Stimulated activated CD4-positive, alpha-beta T cell treated with anti-CD3 and anti-CD28 coated beads, Interleukin-12 subunit alpha, Interleukin-12 subunit beta, amount 100 ng/mL, for 48 hours (primary cell): ENCODE measurements around the gene TBC1D14.

ENCODE experiments used
- DNase-seq, 3 donors: peaks; one replicate each; pipeline ENCODE4 v3.0.0-alpha.2; 2020; ENCODE audit warnings: low read depth in 2 of 3, low spot score in 1 of 3

Gene TBC1D14

GRCh38 chr4:6991771-6992557 lies 82.3 kb downstream of the TBC1D14 start:
- no peak for DNase-seq

- no peak for DNase-seq
Measured at GRCh38 chr4:6992728-6993677, 83.4 kb downstream of the TBC1D14 start.

GRCh38 chr4:6996481-6996880 lies 86.9 kb downstream of the TBC1D14 start:
- DNase-seq = no peak

DNA sequence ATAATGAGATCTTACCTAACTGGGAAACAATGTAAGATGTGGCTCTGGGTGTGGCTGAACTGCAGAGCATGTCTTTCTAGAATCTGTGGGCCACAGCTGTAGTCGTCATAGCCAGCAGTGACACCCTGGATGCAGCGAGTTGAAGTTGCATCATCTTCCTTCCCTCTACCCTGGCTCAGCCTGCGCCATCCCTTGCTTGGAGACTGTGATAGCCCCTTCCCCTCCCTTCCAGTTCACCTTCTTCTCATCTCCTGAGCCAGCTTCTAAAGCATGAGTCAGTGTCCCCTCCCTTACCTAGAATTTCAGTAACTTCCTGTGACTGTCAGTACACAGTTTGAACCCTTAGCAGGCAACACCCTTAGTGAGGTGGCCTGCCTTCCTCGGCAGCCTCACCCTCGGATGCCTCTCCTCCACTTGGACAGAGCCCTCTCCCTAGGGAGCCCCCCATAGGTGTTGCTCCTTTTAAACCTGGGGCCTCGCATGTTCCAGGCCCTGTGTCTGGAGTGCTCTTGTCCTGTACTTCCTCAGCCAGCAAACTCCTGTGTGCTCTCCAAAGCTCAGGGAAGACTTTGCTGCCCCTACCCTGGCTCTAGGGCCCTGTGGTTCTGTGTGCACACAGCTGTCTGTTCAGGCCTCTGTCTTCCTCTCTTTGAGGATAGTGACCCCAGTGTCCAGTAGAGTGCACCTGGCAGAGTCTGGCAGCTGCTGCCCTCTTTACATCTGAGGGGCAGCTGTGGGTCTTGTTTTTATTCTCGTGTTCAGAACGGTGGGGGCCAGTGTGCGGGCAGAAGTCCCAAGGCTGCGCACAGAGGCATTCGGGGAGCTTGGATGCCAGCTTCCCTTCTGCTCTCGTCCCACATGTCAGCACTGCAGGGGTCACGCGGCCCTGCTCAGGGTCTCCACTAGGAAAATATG lies 89.8 kb downstream of the TBC1D14 start:
- no peak for DNase-seq

DNA sequence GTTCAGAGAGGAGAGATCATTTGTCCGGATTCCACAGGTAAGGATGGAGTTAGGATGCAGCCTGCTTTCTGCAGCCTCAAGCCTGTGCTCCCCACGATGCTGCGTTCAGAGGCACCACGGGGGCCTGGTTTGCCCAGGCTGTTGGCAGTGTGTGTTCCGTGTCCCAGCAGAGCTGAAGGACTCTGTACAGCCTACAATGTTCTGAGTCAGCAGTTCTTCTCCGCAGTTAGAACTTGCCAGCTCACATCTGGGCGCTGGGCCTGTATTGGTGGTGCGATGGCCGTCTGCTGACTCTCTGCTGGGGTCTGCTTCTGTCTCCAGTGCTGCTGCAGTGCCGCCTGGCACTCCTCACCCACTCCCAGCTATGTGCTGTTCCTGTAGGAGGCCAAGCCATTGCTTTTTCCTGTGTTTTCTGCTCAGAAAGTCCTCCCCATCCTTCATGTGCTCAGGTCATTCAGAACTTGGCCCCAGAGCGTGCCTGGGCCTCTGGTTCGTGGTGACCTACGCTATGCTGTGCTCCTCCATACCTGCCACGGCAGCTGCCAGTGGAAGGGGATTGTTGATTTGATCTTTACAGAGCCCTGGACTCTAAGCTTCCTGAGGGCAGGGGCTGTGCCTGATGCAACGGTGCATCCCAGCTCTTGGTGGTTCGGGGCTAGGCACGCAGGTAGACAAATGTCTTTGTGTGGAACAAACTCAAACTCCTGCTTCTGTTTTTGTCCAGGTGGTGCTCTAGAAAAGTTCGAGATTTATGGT lies 91.0 kb downstream of the TBC1D14 start:
- no peak for DNase-seq

DNA sequence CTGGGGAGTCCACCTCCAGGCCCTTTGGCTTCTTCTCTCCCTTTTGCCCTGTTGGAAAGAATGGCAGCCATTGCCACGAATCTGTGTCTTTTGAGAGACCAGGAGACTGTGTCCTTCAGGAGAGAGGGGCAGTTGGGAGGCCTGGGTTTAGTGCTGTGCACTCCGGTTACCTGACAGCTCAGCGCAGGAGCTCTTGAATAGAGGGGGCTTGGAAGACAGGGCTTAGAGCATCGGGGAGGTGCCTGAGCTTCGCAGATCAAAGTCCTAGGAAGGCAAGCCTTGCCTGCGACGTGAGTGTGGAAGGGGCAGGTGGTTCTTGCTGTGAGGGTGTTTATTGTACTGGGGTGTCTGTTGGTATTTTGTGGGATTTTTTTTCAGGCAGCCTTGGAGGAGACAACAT lies 91.6 kb downstream of the TBC1D14 start:
- no peak for DNase-seq

DNA sequence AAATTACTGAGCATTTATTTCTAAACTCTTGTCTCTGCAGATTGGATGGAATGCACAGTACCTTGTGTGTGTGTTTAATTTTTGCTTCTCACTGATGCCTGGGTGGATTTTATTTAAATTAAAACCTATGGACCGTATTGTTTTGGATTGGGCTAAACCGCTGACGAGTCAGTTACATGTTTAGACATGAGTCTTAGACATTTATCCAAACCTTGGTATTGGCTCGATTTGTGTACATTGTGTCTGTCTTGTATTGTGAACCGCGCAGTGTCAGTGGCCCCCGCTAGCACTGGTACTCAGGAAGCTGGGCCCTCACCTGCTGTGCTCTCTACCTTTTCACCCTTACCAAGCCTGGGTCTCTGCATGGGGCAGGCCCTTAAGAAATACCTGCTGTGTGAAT lies 92.7 kb downstream of the TBC1D14 start:
- DNase-seq = no peak

DNA sequence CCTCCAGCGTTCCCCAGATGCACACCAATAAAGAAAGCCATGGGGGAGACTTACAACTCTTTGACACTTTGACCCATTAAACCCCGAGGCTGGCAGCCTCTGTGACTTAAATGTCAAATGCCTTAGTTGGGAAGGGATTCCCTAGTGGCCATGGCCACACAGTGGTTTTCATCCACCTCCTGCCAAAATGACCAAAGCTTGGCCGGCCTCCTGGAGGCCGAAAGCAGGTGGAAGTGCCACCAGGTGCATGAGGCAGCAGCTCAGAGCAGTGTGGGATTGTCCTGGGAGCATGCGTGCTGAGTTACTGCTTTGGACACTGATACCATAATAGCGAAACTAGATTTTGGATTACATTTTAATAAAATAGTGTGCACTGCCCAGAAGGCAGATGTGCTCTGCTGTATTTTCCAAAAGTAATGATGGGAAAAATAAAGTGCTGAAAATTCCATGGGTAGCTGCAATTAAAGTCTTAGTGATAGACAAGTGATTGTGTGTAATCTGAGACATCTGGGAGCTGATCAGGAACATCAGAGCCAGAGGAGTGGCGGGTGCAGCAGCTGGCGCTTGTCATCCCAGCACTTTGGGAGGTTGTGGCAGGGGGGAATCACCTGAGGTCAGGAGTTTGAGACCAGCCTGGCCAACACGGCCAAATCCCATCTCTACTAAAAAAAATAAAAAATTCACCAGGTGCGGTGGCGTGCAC lies 93.7 kb downstream of the TBC1D14 start:
- DNase-seq = no peak

GRCh38 chr4:7003879-7004240 lies 94.2 kb downstream of the TBC1D14 start:
- DNase-seq = no peak

- DNase-seq = no peak
Measured at GRCh38 chr4:7004331-7004730, 94.7 kb downstream of the TBC1D14 start.

DNA sequence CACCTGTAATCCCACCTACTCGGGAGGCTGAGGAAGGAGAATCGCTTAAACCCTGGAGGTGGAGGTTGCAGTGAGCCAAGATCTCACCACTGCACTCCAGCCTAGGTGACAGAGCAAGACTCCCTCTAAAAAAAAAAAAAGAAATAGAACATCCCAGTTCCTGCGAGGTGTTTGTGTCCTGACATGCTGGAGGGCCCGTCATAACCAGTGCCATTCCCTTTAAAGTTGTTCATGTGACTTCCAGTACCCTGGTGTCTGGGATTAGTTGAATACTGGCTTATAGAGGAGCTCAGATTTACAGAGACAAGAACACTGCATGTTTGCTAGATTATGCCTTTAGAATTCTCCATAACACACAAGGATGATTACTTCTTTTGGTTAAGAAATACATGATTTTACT lies 95.9 kb downstream of the TBC1D14 start:
- DNase-seq = no peak

DNA sequence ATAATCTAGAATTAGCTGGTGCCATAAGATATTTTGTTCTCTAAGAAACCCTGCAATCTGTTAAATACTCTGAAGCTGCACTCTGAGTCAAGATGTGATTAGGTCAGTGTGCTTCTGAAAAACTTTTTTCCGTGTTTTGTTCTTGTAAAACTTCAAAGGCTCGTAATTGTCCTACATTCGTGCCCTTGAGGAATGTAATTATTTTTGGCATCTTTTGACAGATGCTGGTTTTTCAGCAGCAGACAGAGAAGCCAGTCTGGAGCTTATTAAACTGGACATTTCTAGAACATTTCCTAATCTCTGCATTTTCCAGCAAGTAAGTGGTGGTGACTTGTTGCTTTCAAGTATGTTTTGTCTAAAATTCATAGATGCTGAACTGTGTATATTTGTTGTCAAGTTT lies 96.8 kb downstream of the TBC1D14 start:
- DNase-seq = no peak

DNA sequence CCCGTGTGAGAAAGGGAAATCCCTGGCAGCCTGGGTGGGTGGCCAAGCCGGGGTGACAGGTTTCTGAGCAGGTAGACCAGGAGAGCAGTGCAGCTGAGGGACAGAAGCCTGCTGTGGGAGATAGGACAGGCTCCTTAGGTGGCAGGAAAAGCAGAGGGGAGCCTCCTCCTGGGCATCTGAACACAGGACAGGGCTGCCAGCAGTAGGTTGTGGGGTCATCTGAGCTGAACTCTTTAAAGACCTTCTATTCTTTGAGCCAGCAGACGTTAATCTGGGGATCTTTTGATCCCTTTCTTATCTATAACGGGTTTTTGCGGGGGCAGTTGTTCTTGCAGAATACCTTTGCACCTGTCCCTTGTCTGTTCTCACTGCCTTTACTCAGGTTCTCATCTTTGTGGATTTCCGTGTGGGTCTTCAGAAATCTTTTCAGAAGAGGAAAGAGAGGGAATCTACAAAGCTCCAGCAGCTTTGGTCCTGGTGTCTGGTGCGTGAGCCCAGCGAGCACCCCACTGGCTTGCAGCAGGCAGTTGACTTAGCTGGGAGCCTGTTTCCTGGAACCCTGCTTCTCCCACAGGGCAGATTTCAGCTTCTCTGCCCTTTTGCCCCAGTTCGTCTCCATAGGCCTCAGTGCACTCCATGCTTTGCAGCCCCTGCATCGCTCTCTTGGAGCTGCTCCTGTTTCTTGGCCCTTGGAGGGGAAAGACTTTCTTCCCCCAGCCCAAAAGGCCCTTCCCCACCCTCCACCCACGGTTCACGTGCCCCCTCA lies 97.7 kb downstream of the TBC1D14 start:
- DNase-seq = no peak

DNA sequence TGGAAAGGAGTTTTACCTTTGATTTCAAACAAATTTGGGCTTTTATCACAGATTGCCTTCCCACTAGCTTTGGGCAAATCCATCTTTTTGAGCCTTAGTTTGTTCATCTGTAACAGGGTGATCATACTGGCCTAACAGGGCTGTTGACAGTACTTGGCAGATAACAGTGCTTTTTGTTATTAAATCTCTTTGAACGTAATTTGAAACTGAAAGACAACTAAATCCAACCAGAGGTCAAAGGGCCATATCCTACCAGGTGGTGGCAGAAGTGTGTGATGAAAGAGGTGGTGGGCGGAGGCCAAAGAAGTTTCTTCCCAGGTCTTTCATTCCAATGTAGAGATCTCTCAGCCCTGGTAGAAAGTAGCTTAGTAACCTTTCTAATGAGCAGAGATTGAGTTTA lies 98.3 kb downstream of the TBC1D14 start:
- DNase-seq = no peak

DNA sequence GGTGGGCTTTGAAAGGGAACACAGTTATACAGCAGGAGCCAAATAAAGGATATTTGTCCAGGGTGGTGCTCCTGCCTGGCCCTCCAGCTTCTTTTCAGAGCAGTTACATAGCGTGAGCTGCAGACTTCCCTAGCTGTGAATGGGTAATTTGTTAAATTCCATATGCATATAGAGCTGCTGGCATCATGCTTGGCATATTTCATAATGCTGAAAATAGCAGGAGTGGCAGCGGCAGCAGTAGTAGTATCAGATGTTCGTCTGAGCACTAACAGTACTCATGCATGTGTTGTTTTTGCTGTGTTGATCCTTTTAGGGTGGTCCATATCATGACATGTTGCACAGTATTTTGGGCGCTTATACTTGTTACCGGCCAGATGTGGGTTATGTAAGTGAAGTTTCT lies 99.9 kb downstream of the TBC1D14 start:
- DNase-seq = no peak

GRCh38 chr4:7013175-7013574 lies 103.5 kb downstream of the TBC1D14 start:
- no peak for DNase-seq

- DNase-seq = no peak
Measured at GRCh38 chr4:7014815-7015214, 105.2 kb downstream of the TBC1D14 start.

- no peak for DNase-seq
Measured at GRCh38 chr4:7015383-7016035, 105.9 kb downstream of the TBC1D14 start.

DNA sequence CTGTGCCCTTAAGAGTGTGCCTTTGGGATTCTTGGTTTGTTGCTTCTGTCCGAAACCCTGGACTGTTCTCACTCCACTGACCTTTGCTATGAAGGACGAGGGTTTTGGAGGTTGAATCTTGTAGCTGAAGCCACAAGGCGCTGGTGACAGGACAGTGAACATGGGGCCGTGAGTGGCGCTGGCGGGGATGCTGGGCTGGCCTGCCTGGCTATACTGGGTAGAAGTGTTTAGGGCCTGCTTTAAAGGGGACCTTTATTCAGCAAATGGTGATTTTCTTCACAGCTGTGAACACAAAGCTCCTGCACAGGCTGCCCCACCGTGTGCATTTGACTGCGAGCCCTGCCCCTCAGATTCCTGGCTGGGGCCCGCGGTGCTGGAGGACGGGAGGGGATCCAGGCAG lies 106.5 kb downstream of the TBC1D14 start:
- no peak for DNase-seq
